Breast epithelium (tissue), 3 donors: ENCODE data around the gene LRRC45.
A peak's percentile ranks its signal among the peaks of the same experiment; 100 is the strongest.

ENCODE experiments used
- POLR2A ChIP-seq: fragments of 450-650 bp; IDR thresholded peaks from one replicate; pipeline ENCODE4 v1.6.1; 2016; ENCODE audit warnings: antibody characterized with exemption, mild to moderate bottlenecking, moderate library complexity
- POLR2AphosphoS5 ChIP-seq, 3 donors: sonication (generic); formaldehyde crosslinking; IDR thresholded peaks; one replicate each; pipeline ENCODE4 v1.6.1; 2017; ENCODE audit warnings: antibody characterized with exemption in 3 of 3
- TF ChIP-seq, protein P1 (sequence below), 3 donors: fragments of 450-650 bp; IDR thresholded peaks; one replicate each; pipeline ENCODE4 v1.5.1; 2016 to 2017; ENCODE audit warnings: antibody characterized with exemption in 3 of 3, mild to moderate bottlenecking in 3 of 3, moderate library complexity in 3 of 3

- TF ChIP-seq, protein P1, sequence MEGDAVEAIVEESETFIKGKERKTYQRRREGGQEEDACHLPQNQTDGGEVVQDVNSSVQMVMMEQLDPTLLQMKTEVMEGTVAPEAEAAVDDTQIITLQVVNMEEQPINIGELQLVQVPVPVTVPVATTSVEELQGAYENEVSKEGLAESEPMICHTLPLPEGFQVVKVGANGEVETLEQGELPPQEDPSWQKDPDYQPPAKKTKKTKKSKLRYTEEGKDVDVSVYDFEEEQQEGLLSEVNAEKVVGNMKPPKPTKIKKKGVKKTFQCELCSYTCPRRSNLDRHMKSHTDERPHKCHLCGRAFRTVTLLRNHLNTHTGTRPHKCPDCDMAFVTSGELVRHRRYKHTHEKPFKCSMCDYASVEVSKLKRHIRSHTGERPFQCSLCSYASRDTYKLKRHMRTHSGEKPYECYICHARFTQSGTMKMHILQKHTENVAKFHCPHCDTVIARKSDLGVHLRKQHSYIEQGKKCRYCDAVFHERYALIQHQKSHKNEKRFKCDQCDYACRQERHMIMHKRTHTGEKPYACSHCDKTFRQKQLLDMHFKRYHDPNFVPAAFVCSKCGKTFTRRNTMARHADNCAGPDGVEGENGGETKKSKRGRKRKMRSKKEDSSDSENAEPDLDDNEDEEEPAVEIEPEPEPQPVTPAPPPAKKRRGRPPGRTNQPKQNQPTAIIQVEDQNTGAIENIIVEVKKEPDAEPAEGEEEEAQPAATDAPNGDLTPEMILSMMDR (IDR thresholded peaks at IDR 0.05): no peak
- peak; percentile 51 to 73 (median 61) for TF ChIP-seq POLR2AphosphoS5 (IDR thresholded peaks at IDR 0.05)
- no peak for TF ChIP-seq POLR2A
Observed at GRCh38 chr17:81977211-81977808, 45.8 kb upstream of the LRRC45 start, which contains the start of gene ASPSCR1.
